Activated T-helper 2 cell treated with anti-CD3 and anti-CD28 coated beads, Interferon-gamma antibody, Interleukin-2, Interleukin-4, amounts not matched to agents 10 μg/mL and 5 μg/mL and 100 μg/mL, durations not matched to agents 14 hours and 24 hours and 36 hours (primary cell): Measurements from ENCODE around the gene EIF6. TPM values are rescaled to one million over a fixed set of nuclear protein-coding genes. Genes with fewer than 3 reads are reported as not detected.
A peak's percentile ranks its signal among the peaks of the same experiment; 100 is the strongest.

Experiments
- DNase-seq: peaks from one replicate; pipeline ENCODE4 v3.0.0; 2021; ENCODE audit warnings: low spot score
- H3K27ac Mint-ChIP-seq: one replicate; pipeline ENCODE4 v1.8.0; 2021; ENCODE audit warnings: mixed read lengths
- H3K27me3 Mint-ChIP-seq: one replicate; pipeline ENCODE4 v1.8.0; 2021; ENCODE audit warnings: low read depth, mixed read lengths
- H3K36me3 Mint-ChIP-seq: one replicate; pipeline ENCODE4 v1.8.0; 2021; ENCODE audit warnings: low read depth, mixed read lengths
- H3K4me1 Mint-ChIP-seq: one replicate; pipeline ENCODE4 v1.8.0; 2021; ENCODE audit warnings: low read depth, mixed read lengths
- H3K4me3 Mint-ChIP-seq: one replicate; pipeline ENCODE4 v1.8.0; 2021; ENCODE audit warnings: low read depth, mild to moderate bottlenecking, moderate library complexity, mixed read lengths
- H3K9me3 Mint-ChIP-seq: one replicate; pipeline ENCODE4 v1.8.0; 2021; ENCODE audit warnings: mixed read lengths
- intact Hi-C: fragments of 100-400 bp; cut with micrococcal nuclease; formaldehyde crosslinking; loops from one replicate; pipeline ENCODE4 v1.15.1; 2023
- total RNA-seq: library from RNA; stranded (reverse); gene quantifications from 2 replicates; pipeline ENCODE4 v1.2.3, GENCODE V29; 2022

EIF6 gene
- total RNA-seq, 1 donor from 2014 or later: 183 TPM

DNA sequence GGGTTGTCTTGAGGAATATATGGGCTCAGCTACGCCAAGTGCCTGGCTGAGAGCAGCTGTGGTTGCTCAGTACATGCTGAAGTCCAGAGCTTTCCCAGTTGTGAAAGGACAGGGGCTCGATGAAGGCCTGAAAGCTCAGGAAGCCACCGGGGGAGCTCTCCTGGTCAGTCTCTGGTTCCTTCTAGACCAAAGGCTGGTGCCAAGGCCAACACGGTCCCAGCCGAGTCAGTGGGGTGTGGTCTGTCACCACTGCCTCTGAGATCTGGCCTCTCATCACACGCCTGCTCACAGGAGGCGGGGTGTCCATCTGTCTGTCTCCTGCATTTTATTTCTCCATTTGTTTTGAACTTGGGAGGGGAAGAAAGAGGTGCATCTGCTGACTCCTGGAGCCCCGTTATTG, 12.6 kb upstream of the EIF6 start:
- Mint-ChIP-seq H3K4me3 (no peak overlapping the region), H3K9me3 (no peaks in the 10 kb centered on the region), H3K36me3 (no peaks in the 10 kb centered on the region), H3K27ac (no peak overlapping the region), H3K27me3 (no peaks in the 10 kb centered on the region), H3K4me1 (no peaks in the 10 kb centered on the region)
- intact Hi-C loops: no loop called here
- DNase-seq: no peak

- DNase-seq: no peak
- no peak overlapping the region for H3K4me3 Mint-ChIP-seq
- H3K9me3 Mint-ChIP-seq: no peaks in the 10 kb centered on the region
- H3K27ac Mint-ChIP-seq: no peak overlapping the region
- intact Hi-C loops: no loop called here
- no peaks in the 10 kb centered on the region for H3K27me3 Mint-ChIP-seq
- no peaks in the 10 kb centered on the region for H3K36me3 Mint-ChIP-seq
- no peaks in the 10 kb centered on the region for H3K4me1 Mint-ChIP-seq
These were observed 11.6 kb upstream of the EIF6 start for GRCh38 chr20:35296101-35296554.

- H3K36me3 Mint-ChIP-seq: no peaks in the 10 kb centered on the region
- no peak overlapping the region for H3K4me3 Mint-ChIP-seq
- no peak for DNase-seq
- no peak overlapping the region for H3K27ac Mint-ChIP-seq
- H3K27me3 Mint-ChIP-seq: no peaks in the 10 kb centered on the region
- H3K9me3 Mint-ChIP-seq: no peaks in the 10 kb centered on the region
- intact Hi-C loops: no loop called here
- no peaks in the 10 kb centered on the region for H3K4me1 Mint-ChIP-seq
These were observed 11.1 kb upstream of the EIF6 start for GRCh38 chr20:35295674-35296073.

DNA sequence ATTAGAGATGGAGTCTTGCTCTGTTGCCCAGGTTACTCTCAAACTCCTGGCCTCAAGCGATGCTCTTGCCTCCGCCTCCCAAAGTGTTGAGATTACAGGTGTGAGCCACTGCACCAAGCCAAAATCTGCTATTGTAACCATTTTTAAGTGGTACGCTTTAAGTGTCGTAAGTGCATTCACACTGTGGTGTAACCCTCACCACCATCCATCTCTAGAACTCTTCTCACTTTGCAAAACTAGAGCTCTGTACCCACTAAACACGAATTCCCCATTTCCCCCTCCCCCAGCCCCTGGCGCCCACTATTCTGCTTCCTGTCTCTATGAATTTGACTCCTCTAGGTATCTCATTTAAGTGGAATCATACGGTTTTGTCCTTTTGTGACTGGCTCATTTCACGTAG, 10.5 kb upstream of the EIF6 start:
- no peak overlapping the region for H3K27ac Mint-ChIP-seq
- H3K9me3 Mint-ChIP-seq: no peaks in the 10 kb centered on the region

GRCh38 chr20:35294293-35294685, 9.7 kb upstream of the EIF6 start:
- intact Hi-C loops: no loop called here
- Mint-ChIP-seq H3K9me3 (no peaks in the 10 kb centered on the region), H3K4me3 (no peak overlapping the region), H3K4me1 (no peaks in the 10 kb centered on the region), H3K27ac (no peak overlapping the region), H3K27me3 (no peaks in the 10 kb centered on the region), H3K36me3 (no peaks in the 10 kb centered on the region)
- DNase-seq: no peak

More for the DNA sequence above, 10.5 kb upstream of the EIF6 start:
- DNase-seq: no peak
- intact Hi-C loops: no loop called here
- Mint-ChIP-seq H3K4me1 (no peaks in the 10 kb centered on the region), H3K27me3 (no peaks in the 10 kb centered on the region), H3K4me3 (no peak overlapping the region), H3K36me3 (no peaks in the 10 kb centered on the region)

DNA sequence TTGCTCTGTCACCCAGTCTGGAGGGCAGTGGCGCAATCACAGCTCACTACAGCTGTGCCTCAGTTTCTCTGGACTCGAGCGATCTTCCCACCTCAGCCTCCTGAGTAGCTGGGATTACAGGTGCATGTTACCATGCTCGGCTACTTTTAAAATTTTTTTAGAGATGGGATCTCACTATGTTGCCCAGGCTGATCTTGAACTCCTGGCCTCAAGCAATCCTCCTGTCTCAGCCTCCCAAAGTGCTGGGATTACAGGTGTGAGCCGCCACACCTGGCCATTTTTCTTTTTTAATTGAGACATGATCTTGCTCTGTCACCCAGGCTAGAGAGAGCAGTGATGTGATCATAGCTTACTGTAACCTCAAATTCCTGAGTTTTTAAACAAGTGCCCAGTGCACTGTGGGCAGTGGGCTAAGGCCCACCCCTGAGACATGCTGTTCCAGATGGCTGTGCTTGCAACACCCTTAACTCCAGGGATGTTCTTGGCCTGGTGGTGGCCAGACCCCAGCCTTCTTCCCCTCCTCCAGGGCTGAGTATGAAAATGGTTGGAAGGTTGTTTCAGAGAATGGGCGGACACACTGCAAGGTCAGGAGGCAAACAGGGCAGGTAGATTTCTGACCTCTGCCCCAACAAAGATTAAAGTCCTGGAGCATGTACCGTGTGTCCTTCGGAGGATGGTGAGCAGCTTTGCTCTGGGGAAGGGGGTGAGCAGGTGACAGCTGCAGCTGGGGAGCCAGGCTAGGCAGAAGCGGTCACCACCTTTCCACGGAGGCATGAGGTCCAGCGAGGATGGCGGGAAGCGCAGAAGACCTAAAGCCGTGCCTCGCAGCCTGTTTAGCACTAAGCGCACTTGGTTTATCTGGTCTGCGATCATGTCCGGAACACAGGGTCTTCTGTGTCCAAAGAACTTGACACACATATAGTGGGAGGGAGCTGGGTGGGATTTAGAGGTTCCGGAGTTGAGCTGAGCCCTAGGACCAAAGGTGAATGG, 9.0 kb upstream of the EIF6 start:
- no peak for DNase-seq
- intact Hi-C loops: no loop called here
- no peaks in the 10 kb centered on the region for H3K4me1 Mint-ChIP-seq
- no peaks in the 10 kb centered on the region for H3K27me3 Mint-ChIP-seq
- H3K9me3 Mint-ChIP-seq: no peaks in the 10 kb centered on the region
- H3K36me3 Mint-ChIP-seq: no peaks in the 10 kb centered on the region
- H3K4me3 Mint-ChIP-seq: no peak overlapping the region
- no peak overlapping the region for H3K27ac Mint-ChIP-seq

GRCh38 chr20:35292504-35293285, 8.1 kb upstream of the EIF6 start:
- intact Hi-C loops: no loop called here
- Mint-ChIP-seq H3K27me3 (no peaks in the 10 kb centered on the region), H3K27ac (no peak overlapping the region), H3K36me3 (no peaks in the 10 kb centered on the region), H3K4me3 (no peak overlapping the region), H3K4me1 (no peaks in the 10 kb centered on the region), H3K9me3 (no peaks in the 10 kb centered on the region)
- DNase-seq: no peak

DNA sequence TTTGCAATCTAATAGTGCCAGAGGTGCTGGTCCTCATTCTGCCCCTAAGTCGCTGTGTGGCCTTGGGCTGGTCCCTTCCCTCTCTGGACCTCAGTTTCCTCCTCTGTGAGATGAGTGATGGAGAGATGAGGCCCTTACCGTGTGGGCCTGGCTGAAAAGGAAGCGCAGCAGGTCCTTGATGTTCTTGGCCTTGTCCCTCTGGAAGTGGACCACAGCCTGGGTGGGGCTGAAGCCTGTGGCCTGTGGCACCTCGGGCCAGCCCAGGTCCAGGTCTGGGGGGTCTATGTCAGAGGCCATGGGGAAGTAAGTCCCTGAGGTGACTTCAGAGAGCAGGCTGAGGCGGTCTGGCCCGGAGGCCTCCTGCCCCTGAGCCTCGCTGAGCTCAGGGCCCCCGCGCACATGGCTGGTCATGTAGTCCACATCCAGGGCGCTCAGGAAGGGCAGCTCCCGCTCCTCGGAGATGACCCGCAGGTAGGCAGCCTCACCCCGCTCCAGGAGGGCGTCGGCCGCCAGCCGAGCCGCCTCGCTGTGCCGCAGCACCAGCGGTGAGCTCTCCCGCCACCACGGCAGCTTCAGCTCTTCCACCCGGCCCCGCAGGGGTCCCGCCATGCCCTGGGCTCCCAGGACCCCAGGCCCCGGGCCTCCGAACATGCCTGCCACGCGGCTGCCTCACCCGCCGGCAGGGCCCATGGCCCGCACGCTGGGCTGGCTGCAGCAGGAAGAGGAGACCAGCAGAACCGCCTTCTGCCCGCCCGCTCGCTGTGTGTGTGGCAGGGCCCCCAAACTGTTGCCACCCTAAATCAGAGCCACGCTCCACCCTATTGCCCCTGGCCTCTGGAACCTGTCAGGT, 7.3 kb upstream of the EIF6 start, which contains the start of gene FAM83C:
Gene FAM83C, minus strand, starts transcription at position 772 of the 850 bp plus-strand sequence. Its CDS starts 121 bp downstream, at position 651.
- no peaks in the 10 kb centered on the region for H3K9me3 Mint-ChIP-seq
- DNase-seq: no peak
- no peaks in the 10 kb centered on the region for H3K27me3 Mint-ChIP-seq
- no peaks in the 10 kb centered on the region for H3K4me1 Mint-ChIP-seq
- no peak within 1 kb of the TSS for H3K4me3 Mint-ChIP-seq
- peak within 1 kb of the TSS; percentile 7 for H3K27ac Mint-ChIP-seq
- intact Hi-C loops: no loop called here
- H3K36me3 Mint-ChIP-seq: no peaks in the 10 kb centered on the region

- Mint-ChIP-seq H3K4me1 (peaks cover 2% of the 10 kb centered on the region), H3K4me3 (no peak overlapping the region), H3K27me3 (no peaks in the 10 kb centered on the region), H3K9me3 (no peaks in the 10 kb centered on the region), H3K27ac (no peak overlapping the region), H3K36me3 (no peaks in the 10 kb centered on the region)
- no peak for DNase-seq
- intact Hi-C loops: no loop called here
These were observed 6.4 kb upstream of the EIF6 start for GRCh38 chr20:35290887-35291417.

GRCh38 chr20:35290186-35290886, 5.8 kb upstream of the EIF6 start:
- H3K27ac Mint-ChIP-seq: no peak overlapping the region
- no peak overlapping the region for H3K4me3 Mint-ChIP-seq
- intact Hi-C loops: no loop called here
- H3K9me3 Mint-ChIP-seq: no peaks in the 10 kb centered on the region
- H3K4me1 Mint-ChIP-seq: peaks cover 7% of the 10 kb centered on the region
- no peak for DNase-seq
- H3K36me3 Mint-ChIP-seq: no peaks in the 10 kb centered on the region
- H3K27me3 Mint-ChIP-seq: no peaks in the 10 kb centered on the region

GRCh38 chr20:35288325-35289060, 3.9 kb upstream of the EIF6 start:
- Mint-ChIP-seq H3K27ac (no peak overlapping the region), H3K4me1 (peaks cover 14% of the 10 kb centered on the region), H3K27me3 (no peaks in the 10 kb centered on the region), H3K9me3 (no peaks in the 10 kb centered on the region), H3K4me3 (no peak overlapping the region), H3K36me3 (peaks cover 11% of the 10 kb centered on the region)
- no peak for DNase-seq
- intact Hi-C loops: no loop called here
